ENCODE measurements around the gene ZCCHC9.

DNA sequence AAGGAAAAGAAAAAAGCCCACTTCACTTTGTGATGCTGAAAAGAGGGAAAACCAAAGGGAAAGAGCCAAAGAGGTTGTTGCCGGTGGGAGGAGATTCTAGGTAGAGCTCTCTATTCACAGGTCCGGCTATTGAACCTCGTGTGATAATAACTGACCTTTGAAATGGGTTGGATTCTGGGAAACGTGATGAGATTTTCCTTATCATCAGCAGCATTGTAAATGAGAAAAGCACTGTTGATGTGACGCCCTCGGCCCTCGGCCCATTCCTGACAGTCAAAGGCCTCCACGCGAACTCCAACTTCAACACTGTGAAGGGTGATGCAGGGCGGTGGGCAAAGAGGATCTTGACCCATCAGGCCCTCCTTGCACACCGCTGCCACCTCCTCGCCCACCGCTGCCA is 43.3 kb downstream of the ZCCHC9 start:
- TF ChIP-seq CTCF (conservative IDR thresholded peaks at IDR 0.05) (no peak), EZH2 (IDR thresholded peaks at IDR 0.05; ENCODE audit: low read depth) (no peak)
